NCI-H128 (cell line): ENCODE data around the gene RAD18.

Source experiments
- DNase-seq: peaks from one replicate; lab custom pipeline; 2025; ENCODE audit not compliant: unreplicated experiment; lab: John Stamatoyannopoulos, UW

The RAD18 gene

GRCh38 chr3:8986741-8987140, 23.5 kb upstream of the RAD18 start:
- DNase-seq: no peak

- no peak for DNase-seq
Measured at GRCh38 chr3:8985876-8986275, 22.6 kb upstream of the RAD18 start.

- DNase-seq: no peak
Measured at GRCh38 chr3:8985411-8985831, 22.1 kb upstream of the RAD18 start.

- DNase-seq: no peak
Measured at GRCh38 chr3:8984526-8984925, 21.3 kb upstream of the RAD18 start.

- DNase-seq: no peak
Measured at GRCh38 chr3:8984081-8984480, 20.8 kb upstream of the RAD18 start.

GRCh38 chr3:8983591-8983990, 20.3 kb upstream of the RAD18 start:
- DNase-seq: no peak

- no peak for DNase-seq
Measured at GRCh38 chr3:8983026-8983425, 19.8 kb upstream of the RAD18 start.

GRCh38 chr3:8982509-8982908, 19.2 kb upstream of the RAD18 start:
- no peak for DNase-seq

- no peak for DNase-seq
Measured at GRCh38 chr3:8981700-8982099, 18.4 kb upstream of the RAD18 start.

GRCh38 chr3:8981296-8981695, 18.0 kb upstream of the RAD18 start:
- no peak for DNase-seq

GRCh38 chr3:8980756-8981257, 17.5 kb upstream of the RAD18 start:
- DNase-seq: no peak

GRCh38 chr3:8979262-8979661, 16.0 kb upstream of the RAD18 start:
- DNase-seq: no peak

GRCh38 chr3:8978551-8978950, 15.3 kb upstream of the RAD18 start:
- DNase-seq: no peak

- DNase-seq: no peak
Measured at GRCh38 chr3:8976540-8977182, 13.4 kb upstream of the RAD18 start.

- DNase-seq: no peak
Measured at GRCh38 chr3:8975081-8976020, 12.1 kb upstream of the RAD18 start.

GRCh38 chr3:8974458-8974857, 11.2 kb upstream of the RAD18 start:
- no peak for DNase-seq

GRCh38 chr3:8972639-8973038, 9.4 kb upstream of the RAD18 start:
- DNase-seq: no peak

GRCh38 chr3:8970971-8971589, 7.8 kb upstream of the RAD18 start:
- peak; percentile 28 for DNase-seq

GRCh38 chr3:8969241-8969640, 6.0 kb upstream of the RAD18 start:
- no peak for DNase-seq

- DNase-seq: no peak
Measured at GRCh38 chr3:8968375-8968882, 5.2 kb upstream of the RAD18 start.

GRCh38 chr3:8967553-8967952, 4.3 kb upstream of the RAD18 start:
- DNase-seq: no peak
